H9 (cell line): ENCODE measurements around the gene SEC23B. TPM values are rescaled to one million over a fixed set of nuclear protein-coding genes. Genes with fewer than 3 reads are reported as not detected.

Experiments used
- DNase-seq: peaks from one replicate; pipeline ENCODE4 v3.0.0-alpha.2; 2017
- H2AFZ ChIP-seq: one replicate; pipeline ENCODE4 v1.6.1; 2013; ENCODE audit warnings: mild to moderate bottlenecking, low read length, control low read depth, moderate library complexity
- H2AK5ac ChIP-seq: 2 replicates; pipeline ENCODE4 v1.6.1; 2013; ENCODE audit warnings: low read length, control low read depth, mixed read lengths; ENCODE audit not compliant: insufficient read length
- H2BK120ac ChIP-seq: one replicate; pipeline ENCODE4 v1.6.1; 2013; ENCODE audit warnings: low read depth, mild to moderate bottlenecking, low read length, control low read depth, inconsistent platforms; ENCODE audit not compliant: poor library complexity, severe bottlenecking
- H2BK12ac ChIP-seq: 2 replicates; pipeline ENCODE4 v1.6.1; 2013; ENCODE audit warnings: low read length, control low read depth, mixed read lengths, low read depth; ENCODE audit not compliant: insufficient read length
- H2BK15ac ChIP-seq: 2 replicates; pipeline ENCODE4 v1.6.1; 2013; ENCODE audit warnings: low read depth, low read length, control low read depth
- H2BK20ac ChIP-seq: one replicate; pipeline ENCODE4 v1.6.1; 2013; ENCODE audit warnings: low read depth, mild to moderate bottlenecking, low read length, control low read depth, inconsistent platforms; ENCODE audit not compliant: poor library complexity, severe bottlenecking
- H2BK5ac ChIP-seq: 2 replicates; pipeline ENCODE4 v1.6.1; 2013; ENCODE audit warnings: low read length, control low read depth, mixed read lengths; ENCODE audit not compliant: insufficient read length
- H3K14ac ChIP-seq: 2 replicates; pipeline ENCODE4 v1.6.1; 2013; ENCODE audit warnings: low read length, control low read depth; ENCODE audit not compliant: insufficient read depth
- H3K18ac ChIP-seq: 2 replicates; pipeline ENCODE4 v1.6.1; 2013; ENCODE audit warnings: low read depth, mild to moderate bottlenecking, mixed read lengths, low read length, control low read depth; ENCODE audit not compliant: insufficient read length
- H3K23ac ChIP-seq: 2 replicates; pipeline ENCODE4 v1.6.1; 2013; ENCODE audit warnings: low read length, control low read depth, mixed read lengths, low read depth; ENCODE audit not compliant: insufficient read length
- H3K23me2 ChIP-seq: 2 replicates; pipeline ENCODE4 v1.6.1; 2013; ENCODE audit warnings: low read depth, mild to moderate bottlenecking, mixed read lengths, low read length, control low read depth; ENCODE audit not compliant: insufficient read length, poor library complexity, severe bottlenecking
- H3K27ac ChIP-seq: 2 replicates; pipeline ENCODE4 v1.5.1; 2013; ENCODE audit warnings: low read length, control low read depth, mixed read lengths, low read depth; ENCODE audit not compliant: insufficient read length
- H3K27me3 ChIP-seq: 2 replicates; pipeline ENCODE4 v1.6.1; 2013; ENCODE audit warnings: low read length, control low read depth, inconsistent platforms; ENCODE audit not compliant: insufficient read depth
- H3K4ac ChIP-seq: 2 replicates; pipeline ENCODE4 v1.6.1; 2013; ENCODE audit warnings: low read depth, mild to moderate bottlenecking, control low read depth, inconsistent platforms, low read length, moderate library complexity
- H3K4me1 ChIP-seq: 2 replicates; pipeline ENCODE4 v1.6.1; 2013; ENCODE audit warnings: low read length, control low read depth, inconsistent platforms; ENCODE audit not compliant: insufficient read depth
- H3K4me2 ChIP-seq: 2 replicates; pipeline ENCODE4 v1.6.1; 2013; ENCODE audit warnings: low read length, control low read depth, mixed read lengths; ENCODE audit not compliant: insufficient read length, insufficient read depth
- H3K56ac ChIP-seq: 2 replicates; pipeline ENCODE4 v1.6.1; 2013; ENCODE audit warnings: low read depth, mild to moderate bottlenecking, mixed read lengths, low read length, control low read depth; ENCODE audit not compliant: insufficient read length
- H3K79me1 ChIP-seq: 2 replicates; pipeline ENCODE4 v1.6.1; 2013; ENCODE audit warnings: low read depth, mild to moderate bottlenecking, moderate library complexity, low read length, control low read depth, inconsistent platforms; ENCODE audit not compliant: insufficient read depth, poor library complexity, severe bottlenecking
- H3K79me2 ChIP-seq: 2 replicates; pipeline ENCODE4 v1.6.1; 2013; ENCODE audit warnings: low read length, control low read depth, inconsistent platforms; ENCODE audit not compliant: insufficient read depth
- H3K9ac ChIP-seq: 2 replicates; pipeline ENCODE4 v1.6.1; 2013; ENCODE audit warnings: low read length, control low read depth, mixed read lengths; ENCODE audit not compliant: insufficient read length; ENCODE audit errors: extremely low read depth
- H3K9me3 ChIP-seq: one replicate; pipeline ENCODE4 v1.6.1; 2013; ENCODE audit warnings: low read depth, low read length, inconsistent platforms; ENCODE audit not compliant: control insufficient read depth
- H3T11ph ChIP-seq: one replicate; pipeline ENCODE4 v1.6.1; 2013; ENCODE audit warnings: mild to moderate bottlenecking, low read length, control low read depth, inconsistent platforms
- H4K20me1 ChIP-seq: one replicate; pipeline ENCODE4 v1.6.1; 2013; ENCODE audit not compliant: control insufficient read depth, insufficient read length, insufficient read depth
- H4K5ac ChIP-seq: 2 replicates; pipeline ENCODE4 v1.6.1; 2013; ENCODE audit warnings: low read depth, mild to moderate bottlenecking, mixed read lengths, low read length, control low read depth; ENCODE audit not compliant: insufficient read length
- H4K8ac ChIP-seq: replicated peaks from 2 replicates; pipeline ENCODE4 v1.6.1; 2013; ENCODE audit warnings: low read length, control low read depth, mixed read lengths, low read depth; ENCODE audit not compliant: insufficient read length
- H4K91ac ChIP-seq: 2 replicates; pipeline ENCODE4 v1.6.1; 2013; ENCODE audit warnings: low read depth, mild to moderate bottlenecking, moderate library complexity, mixed read lengths, low read length, control low read depth; ENCODE audit not compliant: insufficient read length
- H3K27ac Mint-ChIP-seq, 3 experiments: 2 replicates in 2 of 3; 3 replicates in 1 of 3; pipeline ENCODE4 v1.8.0; 2020 to 2021; ENCODE audit warnings: mixed read lengths in 3 of 3, mild to moderate bottlenecking in 1 of 3, moderate library complexity in 1 of 3
- H3K27me3 Mint-ChIP-seq: 2 replicates; pipeline ENCODE4 v1.8.0; 2021; ENCODE audit warnings: low read depth, mild to moderate bottlenecking, moderate library complexity, mixed read lengths
- H3K36me3 Mint-ChIP-seq, 3 experiments: 2 replicates in 2 of 3; 3 replicates in 1 of 3; pipeline ENCODE4 v1.8.0; 2020 to 2021; ENCODE audit warnings: low read depth in 3 of 3, mixed read lengths in 3 of 3; ENCODE audit not compliant: insufficient read depth in 1 of 3
- H3K4me1 Mint-ChIP-seq, 2 experiments: 2 replicates each; pipeline ENCODE4 v1.8.0; 2020; ENCODE audit warnings: mixed read lengths in 2 of 2
- H3K4me3 Mint-ChIP-seq, 2 experiments: 2 replicates in 1 of 2; 3 replicates in 1 of 2; pipeline ENCODE4 v1.8.0; 2020 to 2021; ENCODE audit warnings: mild to moderate bottlenecking in 2 of 2, mixed read lengths in 2 of 2, moderate library complexity in 1 of 2
- H3K9me3 Mint-ChIP-seq, 2 experiments: 2 replicates in 1 of 2; 3 replicates in 1 of 2; pipeline ENCODE4 v1.8.0; 2020; ENCODE audit warnings: mild to moderate bottlenecking in 2 of 2, mixed read lengths in 2 of 2, moderate library complexity in 1 of 2
- CTCF ChIP-seq: fragments of 200-600 bp; sonication (generic); conservative IDR thresholded peaks from 3 replicates; pipeline ENCODE4 v1.8.0; 2021; ENCODE audit warnings: antibody characterized with exemption, mild to moderate bottlenecking
- WGBS: extraction: QIAGEN DNeasy Blood & Tissue Kit; methylation state at CpG from one replicate; pipeline ENCODE4 v1.1.7; 2013; ENCODE audit warnings: missing lambda C conversion rate, low lambda C conversion rate, mixed read lengths; ENCODE audit not compliant: insufficient read length; ENCODE audit errors: extremely low coverage; 5-methylcytosine and 5-hydroxymethylcytosine counted together
- total RNA-seq: library from RNA; stranded (reverse); gene quantifications from 2 replicates; pipeline ENCODE4 v1.2.1, GENCODE V29; 2021

SEC23B gene
- total RNA-seq, 1 experiment from 2014 or later, result 65.9 TPM

GRCh38 chr20:18488301-18488700, 19.4 kb upstream of the SEC23B start:
- Histone ChIP-seq H3K4me2 (no peak overlapping the region), H2BK5ac (no peak overlapping the region), H3K4me1 (no peaks in the 10 kb centered on the region), H2BK20ac (no peak overlapping the region), H3K27ac (no peak overlapping the region), H3K79me1 (no peaks in the 10 kb centered on the region), H4K8ac (no peak overlapping the region), H2AK5ac (no peak overlapping the region), H3K56ac (no peak overlapping the region), H4K20me1 (no peaks in the 10 kb centered on the region), H4K5ac (no peak overlapping the region), H3K9ac (no peak overlapping the region), H2BK12ac (no peak overlapping the region), H2AFZ (no peak overlapping the region), H3K4ac (no peak overlapping the region), H3K14ac (no peak overlapping the region), H4K91ac (no peak overlapping the region), H3K27me3 (no peaks in the 10 kb centered on the region), H3K79me2 (no peaks in the 10 kb centered on the region), H3K9me3 (no peaks in the 10 kb centered on the region), H2BK15ac (no peak overlapping the region), H3K23ac (no peak overlapping the region), H2BK120ac (no peak overlapping the region), H3K18ac (no peak overlapping the region), H3K23me2 (no peaks in the 10 kb centered on the region), H3T11ph (no peak overlapping the region)
- no peaks in the 10 kb centered on the region for H3K9me3 Mint-ChIP-seq
- no peaks in the 10 kb centered on the region for H3K4me1 Mint-ChIP-seq
- no peaks in the 10 kb centered on the region for H3K27me3 Mint-ChIP-seq
- H3K36me3 Mint-ChIP-seq, result peaks cover 8 to 54% (median 44%) of the 10 kb centered on the region in 3 experiments; a peak in 6 of 7 replicates
- WGBS, result no CpG with 5 or more reads among the region's 3 CpGs
- H3K4me3 Mint-ChIP-seq, result no peak overlapping the region
- DNase-seq, result no peak
- no peak for TF ChIP-seq CTCF
- no peak overlapping the region for H3K27ac Mint-ChIP-seq
